Measurements from ENCODE around the gene EVC2.

DNA sequence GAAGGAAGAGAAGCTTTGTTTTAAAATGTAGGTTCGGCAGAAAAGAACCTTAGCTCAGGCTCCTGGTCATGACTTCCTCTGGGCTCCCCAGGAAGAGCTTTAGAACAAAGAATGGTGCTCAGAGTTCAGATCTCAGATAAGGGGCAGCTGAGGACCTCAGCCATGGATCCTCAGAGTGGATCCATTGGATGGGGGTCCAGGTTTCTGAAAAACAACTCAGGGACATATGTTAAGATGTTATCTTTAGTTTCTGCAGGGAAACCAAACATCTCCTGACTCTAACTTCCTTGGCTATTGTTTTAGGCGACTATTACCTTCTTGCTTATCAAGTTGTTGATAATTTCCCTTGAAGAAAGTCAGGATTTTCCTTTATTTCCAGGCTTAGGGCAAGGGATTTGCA is 8.0 kb upstream of the EVC2 start:
- TF ChIP-seq EZH2 (IDR thresholded peaks at IDR 0.05; ENCODE audit: low read length, unreplicated experiment) (no peak), EZH2phosphoT487 (IDR thresholded peaks at IDR 0.05; ENCODE audit: borderline replicate concordance, low read length) (no peak)
- TF ChIP-seq, protein P1, sequence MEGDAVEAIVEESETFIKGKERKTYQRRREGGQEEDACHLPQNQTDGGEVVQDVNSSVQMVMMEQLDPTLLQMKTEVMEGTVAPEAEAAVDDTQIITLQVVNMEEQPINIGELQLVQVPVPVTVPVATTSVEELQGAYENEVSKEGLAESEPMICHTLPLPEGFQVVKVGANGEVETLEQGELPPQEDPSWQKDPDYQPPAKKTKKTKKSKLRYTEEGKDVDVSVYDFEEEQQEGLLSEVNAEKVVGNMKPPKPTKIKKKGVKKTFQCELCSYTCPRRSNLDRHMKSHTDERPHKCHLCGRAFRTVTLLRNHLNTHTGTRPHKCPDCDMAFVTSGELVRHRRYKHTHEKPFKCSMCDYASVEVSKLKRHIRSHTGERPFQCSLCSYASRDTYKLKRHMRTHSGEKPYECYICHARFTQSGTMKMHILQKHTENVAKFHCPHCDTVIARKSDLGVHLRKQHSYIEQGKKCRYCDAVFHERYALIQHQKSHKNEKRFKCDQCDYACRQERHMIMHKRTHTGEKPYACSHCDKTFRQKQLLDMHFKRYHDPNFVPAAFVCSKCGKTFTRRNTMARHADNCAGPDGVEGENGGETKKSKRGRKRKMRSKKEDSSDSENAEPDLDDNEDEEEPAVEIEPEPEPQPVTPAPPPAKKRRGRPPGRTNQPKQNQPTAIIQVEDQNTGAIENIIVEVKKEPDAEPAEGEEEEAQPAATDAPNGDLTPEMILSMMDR (conservative IDR thresholded peaks at IDR 0.05; ENCODE audit: low read depth, low read length) = no peak

All from PC-3 (cell line).